ENCODE results near the gene EPHB1.

EPHB1 gene

GRCh38 chr3:134883697-134884385, 88.8 kb downstream of the EPHB1 start:
- DNase-seq (ENCODE audit: low read depth): no peak

GRCh38 chr3:134885877-134886621, 91.0 kb downstream of the EPHB1 start:
- peak; percentile 36 for DNase-seq (ENCODE audit: low read depth)

GRCh38 chr3:134886991-134887390, 91.9 kb downstream of the EPHB1 start:
- no peak for DNase-seq (ENCODE audit: low read depth)

GRCh38 chr3:134887536-134887935, 92.5 kb downstream of the EPHB1 start:
- DNase-seq (ENCODE audit: low read depth): no peak

GRCh38 chr3:134892326-134892725, 97.3 kb downstream of the EPHB1 start:
- DNase-seq (ENCODE audit: low read depth): no peak

- DNase-seq (ENCODE audit: low read depth): no peak
Measured at GRCh38 chr3:134892761-134893160, 97.7 kb downstream of the EPHB1 start.

DNA sequence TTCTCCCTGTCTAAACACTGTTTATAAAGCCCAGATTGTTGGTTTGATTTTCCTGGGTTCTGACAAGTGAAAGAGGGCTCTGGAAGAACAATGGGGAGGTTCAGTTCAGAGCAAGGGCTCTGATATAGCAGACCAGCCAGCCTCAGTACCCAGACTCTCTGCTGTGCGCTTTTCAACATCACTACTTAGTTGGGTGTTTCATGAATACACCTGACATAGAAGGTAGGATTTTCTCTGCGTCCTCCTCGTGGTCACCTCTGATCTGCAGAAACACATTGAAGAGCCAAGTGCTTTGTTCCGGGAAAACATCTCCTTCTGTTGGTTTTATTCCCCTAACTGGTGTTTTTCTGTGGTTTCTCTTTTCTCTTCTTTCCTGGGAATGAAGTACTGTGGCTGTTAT, 99.5 kb downstream of the EPHB1 start:
- DNase-seq (ENCODE audit: low read depth): no peak

- no peak for DNase-seq (ENCODE audit: low read depth)
Measured at GRCh38 chr3:134895181-134895580, 100.1 kb downstream of the EPHB1 start.

DNA sequence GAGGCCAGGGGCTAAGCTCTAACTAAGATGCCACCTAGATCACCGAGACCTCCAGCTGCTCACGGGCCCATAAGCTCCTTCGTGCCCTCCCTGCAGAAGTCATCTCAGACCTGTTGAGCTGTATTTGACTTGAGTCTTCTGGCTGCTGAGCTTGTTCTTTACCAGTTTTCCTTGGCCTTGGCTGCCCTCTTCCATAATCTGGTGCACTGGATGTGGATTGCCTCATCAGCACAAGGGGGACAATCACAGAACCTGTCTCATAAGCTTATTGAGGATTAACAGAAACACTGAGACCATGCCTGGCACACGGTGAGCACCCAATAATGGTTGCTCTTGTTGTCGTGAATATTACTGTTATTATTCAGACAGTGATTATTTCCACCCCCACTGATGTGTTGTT, 101.1 kb downstream of the EPHB1 start:
- DNase-seq (ENCODE audit: low read depth): no peak

- no peak for DNase-seq (ENCODE audit: low read depth)
Measured at GRCh38 chr3:134896696-134897095, 101.6 kb downstream of the EPHB1 start.

- DNase-seq (ENCODE audit: low read depth): no peak
Measured at GRCh38 chr3:134897391-134898141, 102.5 kb downstream of the EPHB1 start.

GRCh38 chr3:134898181-134898754, 103.2 kb downstream of the EPHB1 start:
- no peak for DNase-seq (ENCODE audit: low read depth)

GRCh38 chr3:134899786-134900185, 104.7 kb downstream of the EPHB1 start:
- DNase-seq (ENCODE audit: low read depth): no peak

DNA sequence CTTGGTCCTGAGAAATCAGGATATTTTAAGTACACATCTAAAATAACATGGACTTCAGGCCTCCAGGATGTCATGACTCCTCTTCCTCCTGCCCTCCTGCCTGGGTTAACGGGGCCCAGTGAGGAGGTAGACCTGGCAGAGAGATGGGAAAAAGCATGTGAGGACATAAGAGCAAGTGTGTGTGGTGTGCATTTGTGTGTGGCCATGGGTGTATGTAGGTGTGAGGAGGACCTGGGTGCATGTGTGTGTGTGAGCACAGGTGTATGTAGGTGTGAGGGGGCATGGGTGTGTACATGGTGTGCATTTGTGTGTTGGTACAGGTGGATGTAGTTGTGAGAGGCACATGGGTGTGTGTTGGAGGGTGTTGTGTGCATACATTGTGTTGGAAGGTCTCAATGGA, 105.4 kb downstream of the EPHB1 start:
- DNase-seq (ENCODE audit: low read depth): no peak

GRCh38 chr3:134901461-134901860, 106.4 kb downstream of the EPHB1 start:
- no peak for DNase-seq (ENCODE audit: low read depth)

GRCh38 chr3:134903837-134904236, 108.8 kb downstream of the EPHB1 start:
- DNase-seq (ENCODE audit: low read depth): no peak

DNA sequence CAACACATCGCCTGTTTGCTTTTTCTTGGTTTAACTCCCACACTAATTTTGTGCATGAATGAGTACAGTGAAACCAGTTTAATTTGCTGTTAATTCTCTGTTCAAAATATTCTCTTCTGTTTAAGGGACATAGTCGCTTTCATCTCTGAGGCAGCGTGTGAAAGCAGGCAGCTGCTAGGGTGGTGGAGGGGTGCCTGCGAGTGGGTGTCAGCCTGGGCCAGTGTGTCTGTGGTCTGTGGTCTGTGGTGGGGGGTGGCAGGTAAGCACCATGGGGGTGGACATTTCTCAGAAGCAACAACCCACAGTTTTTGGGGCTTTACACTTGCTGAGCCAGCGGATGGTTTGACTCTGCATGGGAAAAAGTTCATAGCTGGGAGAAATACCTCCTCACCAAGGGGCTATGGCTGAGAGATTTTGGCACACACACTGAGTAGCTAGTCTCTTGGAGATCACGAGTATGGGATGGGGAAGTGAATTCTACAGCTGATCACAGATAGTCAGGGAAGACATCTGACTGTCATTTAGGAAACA, 109.2 kb downstream of the EPHB1 start:
- DNase-seq (ENCODE audit: low read depth): no peak

GRCh38 chr3:134904776-134905646, 110.0 kb downstream of the EPHB1 start:
- no peak for DNase-seq (ENCODE audit: low read depth)

DNA sequence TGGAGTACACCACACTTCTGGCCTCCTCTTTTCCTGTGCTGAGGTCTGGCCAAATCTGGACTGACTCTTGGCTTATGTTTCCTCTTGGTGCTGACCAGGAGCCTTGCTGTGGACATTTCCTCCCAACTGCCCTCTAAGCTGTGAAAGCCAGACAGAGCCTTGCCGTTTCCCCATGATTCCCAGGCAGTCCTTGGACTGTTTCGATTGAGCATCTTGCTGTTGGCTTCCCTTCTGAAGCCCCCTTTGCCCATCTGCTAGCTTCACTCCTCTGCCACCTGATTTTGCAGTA, 110.5 kb downstream of the EPHB1 start:
- no peak for DNase-seq (ENCODE audit: low read depth)

GRCh38 chr3:134908271-134908670, 113.2 kb downstream of the EPHB1 start:
- DNase-seq (ENCODE audit: low read depth): no peak

DNA sequence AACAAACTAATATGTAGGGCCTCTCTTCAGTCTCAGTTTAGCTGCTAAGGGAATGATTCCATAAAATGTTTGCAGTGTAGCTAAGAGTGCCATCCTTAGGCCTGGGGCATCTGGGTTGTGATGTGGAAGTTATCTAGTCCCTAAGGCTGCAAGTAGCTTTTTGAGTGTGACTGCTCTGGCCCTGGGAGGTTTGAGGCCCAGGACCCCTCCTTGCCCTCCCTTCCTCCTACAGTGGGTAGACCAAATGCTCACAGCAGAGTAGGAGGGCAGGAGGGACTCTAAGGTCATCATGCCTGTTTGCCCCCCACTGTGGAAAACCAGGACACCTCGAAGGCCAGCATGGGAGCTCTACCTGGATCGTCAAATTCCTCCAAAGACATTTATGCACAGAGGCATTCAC, 115.0 kb downstream of the EPHB1 start:
- DNase-seq (ENCODE audit: low read depth): no peak
